ENCODE measurements around the gene OOEP.
"Not testable (repeated sequence)": the region's sequence is repeated elsewhere in the genome, so short reads cannot be mapped to it uniquely, and the experiment has no call there.

The OOEP gene

GRCh38 chr6:73369563-73369962, at the start of gene OOEP:
OOEP (minus strand) TSS chr6:73369897; CDS start chr6:73369792, 105 bp downstream.
- no peak for DNase-seq (ENCODE audit: low read depth)

- DNase-seq (ENCODE audit: low read depth), result no peak
Measured at GRCh38 chr6:73418081-73418741, 48.5 kb upstream of the OOEP start.

- no peak for DNase-seq (ENCODE audit: low read depth)
Measured at GRCh38 chr6:73413102-73413501, 43.4 kb upstream of the OOEP start.

DNA sequence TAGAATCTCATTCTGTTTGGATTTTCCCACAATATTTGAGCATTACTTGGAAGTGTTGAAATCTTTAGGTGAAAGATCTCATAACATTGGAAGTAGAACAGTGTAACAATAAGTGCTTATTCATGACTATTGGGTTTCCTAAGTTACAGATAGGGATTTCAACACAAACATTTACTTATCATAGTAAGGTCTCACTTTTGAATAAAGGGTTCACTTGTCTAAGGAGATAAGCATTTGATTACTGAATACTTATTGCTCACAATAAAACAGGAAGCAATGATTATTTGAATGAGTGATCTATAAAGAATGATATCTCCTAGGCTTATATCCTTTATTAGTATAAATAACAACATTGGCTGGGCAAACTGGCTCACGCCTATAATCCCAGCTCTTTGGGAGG, 39.7 kb upstream of the OOEP start:
- no peak for DNase-seq (ENCODE audit: low read depth)

GRCh38 chr6:73400656-73401055, 31.0 kb upstream of the OOEP start:
- no peak for DNase-seq (ENCODE audit: low read depth)

- DNase-seq (ENCODE audit: low read depth), result no peak
Measured at GRCh38 chr6:73395875-73396274, 26.2 kb upstream of the OOEP start.

DNA sequence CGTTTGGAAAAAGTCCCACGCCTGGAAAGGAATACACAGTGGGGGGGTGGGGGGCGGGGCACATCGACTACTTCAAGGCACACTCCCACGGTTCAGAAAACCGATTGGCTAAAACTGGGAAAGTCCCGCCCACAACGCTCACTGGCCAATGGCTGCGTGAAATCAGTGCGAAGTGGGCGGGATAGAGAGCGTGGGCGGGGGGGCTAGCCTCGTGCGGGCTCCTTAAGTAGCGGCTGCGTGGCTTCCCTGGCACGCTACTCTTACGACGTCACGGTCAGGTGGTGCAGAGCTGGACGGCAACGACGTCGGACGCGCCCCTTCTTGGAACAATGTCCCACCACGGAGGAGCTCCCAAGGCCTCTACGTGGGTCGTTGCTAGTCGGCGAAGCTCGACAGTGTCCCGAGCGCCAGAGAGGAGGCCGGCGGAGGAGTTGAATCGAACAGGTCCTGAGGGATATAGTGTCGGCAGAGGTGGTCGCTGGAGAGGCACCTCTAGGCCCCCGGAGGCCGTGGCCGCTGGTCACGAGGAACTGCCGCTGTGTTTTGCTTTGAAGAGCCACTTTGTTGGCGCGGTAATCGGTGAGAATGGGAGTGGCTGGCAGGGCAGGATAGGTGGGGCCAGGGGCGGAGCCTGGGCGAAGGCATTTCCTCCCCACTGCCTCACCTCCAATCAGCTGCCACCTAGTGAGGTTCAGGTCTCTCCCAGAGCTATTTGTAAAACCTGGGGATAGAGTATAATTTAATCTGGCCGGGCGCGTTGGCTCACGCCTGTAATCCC, 25.1 kb upstream of the OOEP start, which contains the start of gene DDX43:
DDX43 (plus strand) TSS at position 252 of the 778 bp plus-strand sequence; CDS start at position 330, 78 bp downstream.
- DNase-seq (ENCODE audit: low read depth), result peak; percentile 68

- DNase-seq (ENCODE audit: low read depth), result no peak
Measured at GRCh38 chr6:73393278-73393677, 23.6 kb upstream of the OOEP start.

DNA sequence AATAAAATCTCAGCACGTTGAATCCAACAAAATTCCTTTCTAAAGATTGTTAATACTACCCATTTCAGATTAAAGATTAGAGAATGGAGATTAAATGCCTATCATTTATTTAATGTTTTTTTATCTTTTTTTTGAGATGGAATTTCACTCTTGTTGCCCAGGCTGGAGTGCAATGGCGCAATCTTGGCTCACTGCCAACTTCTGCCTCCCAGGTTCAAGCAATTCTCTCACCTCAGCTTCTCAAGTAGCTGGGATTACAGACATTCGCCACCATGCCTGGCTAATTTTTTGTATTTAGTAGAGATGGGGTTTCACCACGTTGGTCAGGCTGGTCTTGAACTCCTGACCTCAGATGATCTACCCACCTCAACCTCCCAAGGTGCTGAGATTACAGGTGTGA, 22.5 kb upstream of the OOEP start:
- DNase-seq (ENCODE audit: low read depth), result not testable (repeated sequence)

DNA sequence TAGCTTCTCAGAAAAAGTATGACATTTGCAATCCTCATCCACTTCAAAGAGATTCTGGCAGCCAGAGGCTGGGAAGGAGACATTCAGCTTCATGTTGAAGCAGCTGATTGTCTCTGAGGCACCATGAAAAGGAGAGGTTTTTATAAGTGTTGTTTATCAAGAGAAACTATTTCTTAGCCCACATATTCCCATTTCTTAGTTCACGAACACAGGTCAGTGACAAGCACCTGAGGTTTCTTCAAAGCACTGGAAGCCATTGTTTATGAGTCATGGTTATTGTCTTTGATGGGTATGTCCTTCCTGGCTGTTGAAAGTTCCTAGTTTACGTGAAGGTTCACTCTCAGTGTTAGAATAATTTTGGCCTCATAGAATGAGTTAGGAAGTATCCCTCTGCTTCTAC, 22.0 kb upstream of the OOEP start:
- DNase-seq (ENCODE audit: low read depth), result no peak

DNA sequence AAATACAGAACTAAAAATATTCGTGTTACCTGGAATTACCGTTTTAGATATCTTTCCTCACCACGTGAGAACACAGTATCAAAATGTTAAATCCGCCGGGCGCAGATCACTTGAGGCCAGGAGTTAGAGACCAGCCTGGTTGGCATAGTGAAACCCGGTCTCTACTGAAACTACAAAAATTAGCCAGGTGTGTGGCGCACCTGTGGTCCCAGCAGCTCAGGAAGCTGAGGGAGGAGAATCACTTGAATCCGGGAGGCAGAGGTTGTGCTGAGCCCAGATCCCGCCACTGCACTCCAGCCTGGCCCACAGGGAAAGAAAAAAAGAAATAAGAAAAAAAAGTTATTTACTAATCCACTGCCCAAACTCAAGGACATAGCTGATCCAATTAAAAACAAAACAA, 20.2 kb upstream of the OOEP start:
- DNase-seq (ENCODE audit: low read depth), result no peak

GRCh38 chr6:73388800-73389512, 19.3 kb upstream of the OOEP start:
- peak; percentile 38 for DNase-seq (ENCODE audit: low read depth)

- DNase-seq (ENCODE audit: low read depth), result no peak
Measured at GRCh38 chr6:73388433-73388799, 18.7 kb upstream of the OOEP start.

- DNase-seq (ENCODE audit: low read depth), result no peak
Measured at GRCh38 chr6:73382462-73383113, 12.9 kb upstream of the OOEP start.

GRCh38 chr6:73381531-73381930, 11.8 kb upstream of the OOEP start:
- not testable (repeated sequence) for DNase-seq (ENCODE audit: low read depth)

DNA sequence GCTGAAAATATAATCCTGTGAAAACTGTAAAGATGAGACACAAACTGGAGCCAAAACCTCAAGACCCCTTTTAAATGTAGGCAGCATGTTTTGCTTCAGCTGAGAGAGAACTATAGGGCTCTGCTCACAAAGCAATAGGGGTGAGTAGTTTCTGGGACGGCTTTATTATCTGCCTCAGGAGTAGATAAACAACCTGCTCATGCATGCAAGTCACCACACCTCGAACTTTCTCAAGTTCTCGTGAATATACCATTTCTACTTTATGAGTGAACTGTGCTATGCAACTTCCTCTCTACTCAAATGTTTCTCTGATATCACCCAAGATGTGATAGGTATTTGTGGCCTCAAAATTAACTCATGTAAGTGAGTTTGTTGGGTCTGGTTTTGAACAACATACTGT, 7.5 kb upstream of the OOEP start:
- DNase-seq (ENCODE audit: low read depth), result no peak

DNA sequence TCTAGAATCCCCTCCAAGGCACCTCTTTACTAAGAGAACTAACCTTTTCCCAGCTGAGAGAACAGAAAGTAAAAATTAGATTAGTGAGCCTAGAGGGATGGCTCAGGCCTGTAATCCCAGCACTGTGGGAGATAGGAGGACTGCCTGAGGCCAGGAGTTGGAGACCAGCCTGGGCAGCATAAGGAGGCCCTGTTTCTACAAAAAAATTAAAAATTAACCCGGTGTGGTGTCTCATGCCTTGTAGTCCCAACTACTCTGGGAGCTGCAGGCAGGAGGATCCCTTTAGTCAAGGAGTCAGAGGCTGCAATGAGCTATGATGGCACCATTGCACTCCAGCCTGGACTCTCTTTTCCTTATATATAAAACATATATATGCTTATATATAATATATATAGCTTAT, 5.5 kb upstream of the OOEP start:
- no peak for DNase-seq (ENCODE audit: low read depth)

- no peak for DNase-seq (ENCODE audit: low read depth)
Measured at GRCh38 chr6:73372516-73372915, 2.8 kb upstream of the OOEP start.

GRCh38 chr6:73371984-73372383, 2.3 kb upstream of the OOEP start:
- DNase-seq (ENCODE audit: low read depth), result no peak

GRCh38 chr6:73369157-73369556, 540 bp downstream of the OOEP start:
- DNase-seq (ENCODE audit: low read depth), result no peak

GRCh38 chr6:73368675-73369074, 1.0 kb downstream of the OOEP start:
- DNase-seq (ENCODE audit: low read depth), result no peak

DNA sequence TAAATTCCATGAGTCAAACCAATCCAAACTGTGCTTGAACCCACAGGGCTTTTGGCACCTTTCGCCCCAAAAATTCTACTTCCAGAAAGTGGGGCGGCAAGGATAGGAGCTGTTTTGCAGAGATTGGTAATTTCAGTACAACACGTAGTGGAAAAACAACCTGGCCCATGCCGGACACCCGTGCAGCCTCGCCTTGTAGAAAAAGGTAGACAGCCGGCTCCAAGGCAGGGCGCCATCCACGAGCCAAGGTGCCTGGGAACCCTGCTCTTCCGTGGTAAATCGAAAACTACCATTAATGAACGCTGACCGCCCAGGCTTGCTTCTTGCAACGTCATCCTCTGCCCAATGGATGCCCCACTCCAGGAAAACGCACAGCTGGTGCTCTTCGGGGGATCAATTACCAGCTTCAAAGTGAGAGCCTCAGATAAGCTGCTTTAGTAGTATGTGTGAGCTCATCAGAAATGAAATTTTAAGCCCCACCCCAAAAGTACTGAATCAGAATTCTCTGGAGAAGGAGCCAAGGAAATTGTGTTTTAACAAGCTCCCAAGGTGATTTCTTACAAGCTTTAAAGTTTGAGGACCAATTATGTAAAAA, 1.8 kb downstream of the OOEP start:
- DNase-seq (ENCODE audit: low read depth), result no peak
